Glutamatergic neuron (in vitro differentiated cells): ENCODE measurements around the gene TNFRSF1A. TPM values are rescaled to one million over a fixed set of nuclear protein-coding genes. Genes with fewer than 3 reads are reported as not detected.

Experiments
- DNase-seq: peaks from one replicate; pipeline ENCODE4 v3.0.0; 2022
- H3K27ac Mint-ChIP-seq: one replicate; pipeline ENCODE4 v1.8.0; 2020; ENCODE audit warnings: mild to moderate bottlenecking, mixed read lengths, inconsistent platforms; ENCODE audit not compliant: unreplicated experiment
- H3K27me3 Mint-ChIP-seq: one replicate; pipeline ENCODE4 v1.8.0; 2020; ENCODE audit warnings: mild to moderate bottlenecking, moderate library complexity, mixed read lengths, inconsistent platforms; ENCODE audit not compliant: unreplicated experiment
- H3K36me3 Mint-ChIP-seq: one replicate; pipeline ENCODE4 v1.8.0; 2020; ENCODE audit warnings: mild to moderate bottlenecking, mixed read lengths, inconsistent platforms; ENCODE audit not compliant: unreplicated experiment
- H3K4me1 Mint-ChIP-seq: one replicate; pipeline ENCODE4 v1.8.0; 2020; ENCODE audit warnings: mild to moderate bottlenecking, low read depth, mixed read lengths, inconsistent platforms; ENCODE audit not compliant: unreplicated experiment
- H3K4me3 Mint-ChIP-seq: one replicate; pipeline ENCODE4 v1.8.0; 2020; ENCODE audit warnings: mild to moderate bottlenecking, mixed read lengths, inconsistent platforms; ENCODE audit not compliant: unreplicated experiment
- H3K9me3 Mint-ChIP-seq: one replicate; pipeline ENCODE4 v1.8.0; 2020; ENCODE audit warnings: mild to moderate bottlenecking, moderate library complexity, mixed read lengths, inconsistent platforms; ENCODE audit not compliant: unreplicated experiment
- CTCF ChIP-seq: fragments of 200-600 bp; sonication (generic); IDR thresholded peaks from one replicate; pipeline ENCODE4 v1.5.0; 2021; ENCODE audit not compliant: partially characterized antibody, unreplicated experiment
- total RNA-seq: library from RNA; stranded (reverse); fragmentation: NEBNext Ultra II Directional; extraction: Animal tissue kit (Norgen Biotek cat#: 25700); gene quantifications from one replicate; pipeline ENCODE4 v1.2.1, GENCODE V29; 2021; ENCODE audit not compliant: unreplicated experiment

TNFRSF1A gene
- total RNA-seq, 1 donor from 2014 or later: 7.4 TPM

- no peaks in the 10 kb centered on the region for H3K36me3 Mint-ChIP-seq
- no peak overlapping the region for H3K4me3 Mint-ChIP-seq
- H3K27ac Mint-ChIP-seq: no peak overlapping the region
- peaks cover 3% of the 10 kb centered on the region for H3K9me3 Mint-ChIP-seq
- peaks cover 8% of the 10 kb centered on the region for H3K4me1 Mint-ChIP-seq
- no peak for DNase-seq
- peaks cover 17% of the 10 kb centered on the region for H3K27me3 Mint-ChIP-seq
- TF ChIP-seq CTCF: no peak
Measured at GRCh38 chr12:6376870-6377666, 35.2 kb upstream of the TNFRSF1A start.

- no peak for TF ChIP-seq CTCF
- no peak overlapping the region for H3K4me3 Mint-ChIP-seq
- peaks cover 9% of the 10 kb centered on the region for H3K4me1 Mint-ChIP-seq
- H3K27ac Mint-ChIP-seq: no peak overlapping the region
- no peaks in the 10 kb centered on the region for H3K36me3 Mint-ChIP-seq
- peaks cover 3% of the 10 kb centered on the region for H3K9me3 Mint-ChIP-seq
- H3K27me3 Mint-ChIP-seq: peaks cover 14% of the 10 kb centered on the region
- no peak for DNase-seq
Measured at GRCh38 chr12:6376079-6376869, 34.4 kb upstream of the TNFRSF1A start.

GRCh38 chr12:6375269-6376078, 33.6 kb upstream of the TNFRSF1A start, which contains the start of gene SCNN1A:
TSS of gene SCNN1A (minus strand) at chr12:6375563. CDS start at chr12:6374783, 780 bp downstream.
- DNase-seq: no peak

GRCh38 chr12:6374786-6375160, 32.9 kb upstream of the TNFRSF1A start:
- H3K4me3 Mint-ChIP-seq: no peak overlapping the region
- H3K4me1 Mint-ChIP-seq: peaks cover 9% of the 10 kb centered on the region

More at GRCh38 chr12:6375269-6376078, 33.6 kb upstream of the TNFRSF1A start, which contains the start of gene SCNN1A:
- no peak within 1 kb of the TSS for H3K4me3 Mint-ChIP-seq
- no peak for TF ChIP-seq CTCF
- no peak within 1 kb of the TSS for H3K27ac Mint-ChIP-seq
- peaks cover 9% of the 10 kb centered on the region for H3K4me1 Mint-ChIP-seq
- peaks cover 3% of the 10 kb centered on the region for H3K9me3 Mint-ChIP-seq
- H3K36me3 Mint-ChIP-seq: no peaks in the 10 kb centered on the region
- H3K27me3 Mint-ChIP-seq: peaks cover 17% of the 10 kb centered on the region

More at GRCh38 chr12:6374786-6375160, 32.9 kb upstream of the TNFRSF1A start:
- Mint-ChIP-seq H3K27ac (no peak overlapping the region), H3K9me3 (peaks cover 3% of the 10 kb centered on the region), H3K27me3 (peaks cover 19% of the 10 kb centered on the region), H3K36me3 (no peaks in the 10 kb centered on the region)
- TF ChIP-seq CTCF: no peak
- DNase-seq: no peak
